Measurements from ENCODE around the gene ME3.
"Not testable (repeated sequence)": the region's sequence is repeated elsewhere in the genome, so short reads cannot be mapped to it uniquely, and the experiment has no call there.

Gene ME3

GRCh38 chr11:86418513-86418912, 253.9 kb downstream of the ME3 start:
- DNase-seq = no peak

GRCh38 chr11:86418106-86418505, 254.3 kb downstream of the ME3 start:
- no peak for DNase-seq

- DNase-seq = not testable (repeated sequence)
Observed at GRCh38 chr11:86416951-86417350, 255.5 kb downstream of the ME3 start.

- DNase-seq = no peak
Observed at GRCh38 chr11:86416494-86416893, 255.9 kb downstream of the ME3 start.

GRCh38 chr11:86415026-86415425, 257.4 kb downstream of the ME3 start:
- no peak for DNase-seq

- no peak for DNase-seq
Observed at GRCh38 chr11:86414032-86414431, 258.4 kb downstream of the ME3 start.

GRCh38 chr11:86408845-86409244, 263.6 kb downstream of the ME3 start:
- DNase-seq = no peak

- no peak for DNase-seq
Observed at GRCh38 chr11:86403458-86403857, 269.0 kb downstream of the ME3 start.

GRCh38 chr11:86398106-86398505, 274.3 kb downstream of the ME3 start:
- no peak for DNase-seq

- no peak for DNase-seq
Observed at GRCh38 chr11:86397351-86397750, 275.1 kb downstream of the ME3 start.

GRCh38 chr11:86396396-86396795, 276.0 kb downstream of the ME3 start:
- no peak for DNase-seq

- no peak for DNase-seq
Observed at GRCh38 chr11:86395061-86395551, 277.3 kb downstream of the ME3 start.

Data from stimulated activated CD4-positive, alpha-beta T cell treated with anti-CD3 and anti-CD28 coated beads, Interleukin-2, amount 100 ng/mL, for 24 hours (primary cell).